Measurements from ENCODE around the gene C1QL4.

DNA sequence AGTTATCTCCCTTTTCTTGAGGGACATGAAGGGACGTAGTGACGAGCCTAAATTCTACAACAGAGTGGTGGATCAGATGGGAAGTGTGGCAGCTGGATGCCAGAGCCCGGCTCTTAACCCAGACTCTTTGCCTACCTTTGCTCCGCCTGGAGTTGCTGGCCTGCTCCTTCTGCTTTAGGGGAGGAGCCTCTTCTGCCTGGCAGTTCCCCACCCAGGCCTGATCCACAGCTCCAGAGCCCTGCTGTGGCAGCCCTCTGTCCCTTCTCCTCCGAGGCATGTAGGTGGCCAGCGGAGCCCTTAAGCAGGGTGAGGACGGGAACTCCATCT is 44.3 kb downstream of the C1QL4 start:
- TF ChIP-seq GATA3 (IDR thresholded peaks at IDR 0.05; ENCODE audit: low read depth, low read length) (no peak), GATA2 (IDR thresholded peaks at IDR 0.05; ENCODE audit: low read depth, low read length) (no peak)

All from SH-SY5Y (cell line).